Activated CD8-positive, alpha-beta T cell treated with anti-CD3 and anti-CD28 coated beads for 36 hours (primary cell): ENCODE measurements around the gene ALDH4A1. TPM values are rescaled to one million over a fixed set of nuclear protein-coding genes. Genes with fewer than 3 reads are reported as not detected.
A peak's percentile ranks its signal among the peaks of the same experiment; 100 is the strongest.

ENCODE experiments used
- ATAC-seq: fragments of 200-7000 bp; cut with Tn5 transposase; one replicate; pipeline ENCODE4 v1.10.0; 2021; ENCODE audit warnings: mild to moderate bottlenecking, moderate library complexity
- CTCF ChIA-PET: fragments of 350-600 bp; sonication (Branson Sonifier 250); formaldehyde crosslinking; loops from one replicate; lab custom pipeline; 2021; ENCODE audit warnings: antibody characterized with exemption; lab: Charles Lee
- POLR2A ChIA-PET: fragments of 350-600 bp; sonication (Branson Sonifier 250); formaldehyde crosslinking; loops from one replicate; lab custom pipeline; 2021; ENCODE audit warnings: antibody characterized with exemption; lab: Charles Lee
- DNase-seq: peaks from one replicate; pipeline ENCODE4 v3.0.0-alpha.2; 2020
- H3K27ac Mint-ChIP-seq: one replicate; pipeline ENCODE4 v1.8.0; 2021; ENCODE audit warnings: mild to moderate bottlenecking, mixed read lengths
- H3K27me3 Mint-ChIP-seq: one replicate; pipeline ENCODE4 v1.8.0; 2021; ENCODE audit warnings: mixed read lengths
- H3K36me3 Mint-ChIP-seq: one replicate; pipeline ENCODE4 v1.8.0; 2021; ENCODE audit warnings: low read depth, mixed read lengths
- H3K4me1 Mint-ChIP-seq: one replicate; pipeline ENCODE4 v1.8.0; 2021; ENCODE audit warnings: low read depth, mixed read lengths
- H3K4me3 Mint-ChIP-seq: one replicate; pipeline ENCODE4 v1.8.0; 2021; ENCODE audit warnings: mild to moderate bottlenecking, moderate library complexity, mixed read lengths
- H3K9me3 Mint-ChIP-seq: one replicate; pipeline ENCODE4 v1.8.0; 2021; ENCODE audit warnings: mixed read lengths
- CTCF ChIP-seq: fragments of 200-600 bp; IDR thresholded peaks from one replicate; pipeline ENCODE4 v1.8.0; 2022; ENCODE audit warnings: antibody characterized with exemption, mild to moderate bottlenecking
- intact Hi-C: fragments of 100-400 bp; cut with micrococcal nuclease; formaldehyde crosslinking; loops from one replicate; pipeline ENCODE4 v1.10.0; 2022
- total RNA-seq, 2 experiments: library from RNA; stranded (reverse); gene quantifications; one replicate each; pipeline ENCODE4 v1.2.3, GENCODE V29; 2021

The ALDH4A1 gene
- total RNA-seq, 2 experiments from 2014 or later, result 3.9 to 4.3 TPM

- no peaks in the 10 kb centered on the region for H3K27me3 Mint-ChIP-seq
- TF ChIP-seq CTCF, result no peak
- ChIA-PET CTCF (interaction anchor here (0.9 to 5.9 kb wide), 3 partner anchors 26 to 39 kb away, joined by 3 to 26 read pairs (median 17); no protein-coding TSS in a partner anchor), POLR2A (interaction anchor here (1.3 to 3.2 kb wide), 3 partner anchors 8 to 23 kb away, joined by 3 to 10 read pairs (median 9); no protein-coding TSS in a partner anchor)
- peaks cover 76% of the 10 kb centered on the region for H3K4me1 Mint-ChIP-seq
- ATAC-seq (no peak), DNase-seq (no peak)
- peaks cover 9% of the 10 kb centered on the region for H3K36me3 Mint-ChIP-seq
- peak overlapping the region; percentile 93 for H3K27ac Mint-ChIP-seq
- intact Hi-C loops, result no loop called here
- H3K4me3 Mint-ChIP-seq, result no peak overlapping the region
- no peaks in the 10 kb centered on the region for H3K9me3 Mint-ChIP-seq
These were observed 44.4 kb upstream of the ALDH4A1 start for GRCh38 chr1:18946550-18947381.

GRCh38 chr1:18945401-18945849, 43.1 kb upstream of the ALDH4A1 start:
- no peaks in the 10 kb centered on the region for H3K27me3 Mint-ChIP-seq
- H3K4me3 Mint-ChIP-seq, result no peak overlapping the region
- TF ChIP-seq CTCF, result no peak
- ChIA-PET CTCF (interaction anchor here (0.7 to 5.9 kb wide), 5 partner anchors 9 to 38 kb away, joined by 3 to 26 read pairs (median 6); no protein-coding TSS in a partner anchor), POLR2A (interaction anchor here (0.5 to 3.2 kb wide), 4 partner anchors 9 to 258 kb away, joined by 4 to 10 read pairs (median 5); no protein-coding TSS in a partner anchor)
- intact Hi-C loops, result no loop called here
- no peak overlapping the region for H3K27ac Mint-ChIP-seq
- H3K36me3 Mint-ChIP-seq, result peaks cover 9% of the 10 kb centered on the region
- H3K9me3 Mint-ChIP-seq, result no peaks in the 10 kb centered on the region
- DNase-seq (no peak), ATAC-seq (no peak)
- peaks cover 77% of the 10 kb centered on the region for H3K4me1 Mint-ChIP-seq

GRCh38 chr1:18944810-18945209, 42.5 kb upstream of the ALDH4A1 start:
- peak overlapping the region; percentile 59 for H3K27ac Mint-ChIP-seq
- POLR2A ChIA-PET, result interaction anchor here (0.7 to 3.2 kb wide), 3 partner anchors 10 to 41 kb away, joined by 4 to 10 read pairs (median 6); no protein-coding TSS in a partner anchor
- no peak overlapping the region for H3K4me3 Mint-ChIP-seq

GRCh38 chr1:18943914-18944572, 41.7 kb upstream of the ALDH4A1 start:
- no peaks in the 10 kb centered on the region for H3K9me3 Mint-ChIP-seq
- intact Hi-C loops, result no loop called here
- peak overlapping the region; percentile 10 for H3K27ac Mint-ChIP-seq
- ChIA-PET CTCF (interaction anchor here (1.1 to 5.9 kb wide), 3 partner anchors 12 to 37 kb away, joined by 3 to 26 read pairs (median 5); partner anchors contain the start of gene IFFO2), POLR2A (interaction anchor here (1.6 to 4.5 kb wide), 3 partner anchors 11 to 17 kb away, joined by 6 to 24 read pairs (median 10); no protein-coding TSS in a partner anchor)
- TF ChIP-seq CTCF, result no peak
- no peak overlapping the region for H3K4me3 Mint-ChIP-seq
- ATAC-seq (no peak), DNase-seq (no peak)
- peaks cover 73% of the 10 kb centered on the region for H3K4me1 Mint-ChIP-seq
- no peaks in the 10 kb centered on the region for H3K27me3 Mint-ChIP-seq
- H3K36me3 Mint-ChIP-seq, result peaks cover 6% of the 10 kb centered on the region

More at GRCh38 chr1:18944810-18945209, 42.5 kb upstream of the ALDH4A1 start:
- Mint-ChIP-seq H3K27me3 (no peaks in the 10 kb centered on the region), H3K9me3 (no peaks in the 10 kb centered on the region), H3K36me3 (peaks cover 6% of the 10 kb centered on the region), H3K4me1 (peaks cover 77% of the 10 kb centered on the region)
- CTCF ChIA-PET, result interaction anchor here (1.5 to 5.9 kb wide), 3 partner anchors 18 to 37 kb away, joined by 6 to 26 read pairs (median 17); no protein-coding TSS in a partner anchor
- intact Hi-C loops, result no loop called here
- no peak for DNase-seq
- ATAC-seq, result no peak
- no peak for TF ChIP-seq CTCF
